B cell (primary cell): ENCODE data around the gene ADA. TPM values are rescaled to one million over a fixed set of nuclear protein-coding genes. Genes with fewer than 3 reads are reported as not detected.

Experiments used
- ATAC-seq: fragments of 200-7000 bp; cut with Tn5 transposase; one replicate; pipeline ENCODE4 v1.10.0; 2021; ENCODE audit warnings: low read depth, mild to moderate bottlenecking, moderate number of reproducible peaks, moderate library complexity
- CTCF ChIA-PET: fragments of 350-600 bp; sonication (Branson Sonifier 250); formaldehyde crosslinking; loops from one replicate; lab custom pipeline; 2021; ENCODE audit warnings: antibody characterized with exemption, inconsistent platforms; lab: Charles Lee
- POLR2A ChIA-PET: fragments of 350-600 bp; sonication (Branson Sonifier 250); formaldehyde crosslinking; loops from one replicate; lab custom pipeline; 2021; ENCODE audit warnings: antibody characterized with exemption; lab: Charles Lee
- DNase-seq: peaks from one replicate; pipeline ENCODE4 v3.0.0; 2013
- H2AFZ ChIP-seq: 2 replicates; pipeline ENCODE4 v1.6.1; 2012; ENCODE audit warnings: mild to moderate bottlenecking, low read depth, low read length; ENCODE audit not compliant: insufficient read depth, poor library complexity, severe bottlenecking
- H3K27ac ChIP-seq, 2 donors: 1 replicate in 1 of 2; 2 replicates in 1 of 2; pipeline ENCODE4 v1.5.1; 2012 to 2013; ENCODE audit warnings: low read length in 2 of 2, mild to moderate bottlenecking in 2 of 2, moderate library complexity in 1 of 2
- H3K27me3 ChIP-seq, 4 experiments: fragments of 200-600 bp in 1 of 4; sonication (generic) in 1 of 4; replicated peaks in 1 of 4; 1 replicate in 2 of 4; 2 replicates in 2 of 4; pipeline versions ENCODE4 v1.6.1 to v1.7.0; 2013 to 2016; ENCODE audit warnings: low read length in 3 of 4, mild to moderate bottlenecking in 2 of 4, mixed read lengths in 1 of 4, moderate library complexity in 1 of 4; ENCODE audit not compliant: insufficient read depth in 4 of 4, control insufficient read depth in 3 of 4; ENCODE audit errors: control extremely low read depth in 1 of 4
- H3K36me3 ChIP-seq, 2 experiments: replicated peaks in 1 of 2; 1 replicate in 1 of 2; 2 replicates in 1 of 2; pipeline versions ENCODE4 v1.6.1 to v1.7.1; 2013; ENCODE audit warnings: low read length in 1 of 2; ENCODE audit not compliant: insufficient read depth in 2 of 2, control insufficient read depth in 1 of 2; ENCODE audit errors: control extremely low read depth in 1 of 2, extremely low read depth in 1 of 2
- H3K4me1 ChIP-seq, 2 donors: fragments of 200-600 bp in 1 of 2; sonication (generic) in 1 of 2; 1 replicate in 1 of 2; 2 replicates in 1 of 2; pipeline versions ENCODE4 v1.5.1 to v1.6.1; 2013 to 2017; ENCODE audit warnings: low read length in 2 of 2; ENCODE audit not compliant: control insufficient read depth in 2 of 2, insufficient read depth in 2 of 2
- H3K4me2 ChIP-seq: replicated peaks from 2 replicates; pipeline ENCODE3; 2012; ENCODE audit warnings: mild to moderate bottlenecking, low read depth, low read length; ENCODE audit not compliant: poor library complexity, severe bottlenecking
- H3K4me3 ChIP-seq, 5 experiments: fragments of 200-600 bp in 1 of 5; sonication (generic) in 1 of 5; 1 replicate in 3 of 5; 2 replicates in 2 of 5; pipeline versions ENCODE4 v1.5.1 to v1.7.0; 2011 to 2016; ENCODE audit warnings: low read length in 4 of 5, mild to moderate bottlenecking in 4 of 5, low read depth in 2 of 5, control low read depth in 1 of 5, moderate library complexity in 1 of 5; ENCODE audit not compliant: insufficient read depth in 1 of 5; ENCODE audit errors: control extremely low read depth in 1 of 5, extremely low read depth in 1 of 5
- H3K79me2 ChIP-seq: fragments of 200-600 bp; sonication (generic); one replicate; pipeline ENCODE4 v1.6.0; 2016; ENCODE audit warnings: low read length; ENCODE audit not compliant: control insufficient read depth, insufficient read depth
- H3K9ac ChIP-seq: fragments of 200-600 bp; sonication (generic); 2 replicates; pipeline ENCODE4 v1.6.1; 2017; ENCODE audit warnings: mild to moderate bottlenecking, low read length, moderate library complexity
- H3K9me3 ChIP-seq, 3 donors: one replicate each; pipeline versions ENCODE4 v1.6.1 to v1.7.1; 2013; ENCODE audit warnings: low read length in 2 of 3; ENCODE audit not compliant: control insufficient read depth in 2 of 3, insufficient read depth in 1 of 3; ENCODE audit errors: control extremely low read depth in 1 of 3
- H4K20me1 ChIP-seq: 2 replicates; pipeline ENCODE4 v1.6.0; 2012; ENCODE audit warnings: mild to moderate bottlenecking, low read length; ENCODE audit not compliant: insufficient read depth, control insufficient read depth, poor library complexity, severe bottlenecking
- H3K27ac Mint-ChIP-seq: one replicate; pipeline ENCODE4 v1.8.0; 2021; ENCODE audit warnings: mixed read lengths
- H3K27me3 Mint-ChIP-seq: one replicate; pipeline ENCODE4 v1.8.0; 2021; ENCODE audit warnings: mixed read lengths
- H3K4me1 Mint-ChIP-seq: one replicate; pipeline ENCODE4 v1.8.0; 2021; ENCODE audit warnings: mixed read lengths
- H3K4me3 Mint-ChIP-seq: one replicate; pipeline ENCODE4 v1.8.0; 2021; ENCODE audit warnings: mixed read lengths
- H3K9me3 Mint-ChIP-seq: one replicate; pipeline ENCODE4 v1.8.0; 2022; ENCODE audit warnings: mixed read lengths; ENCODE audit not compliant: insufficient read depth
- CTCF ChIP-seq: fragments of 200-600 bp; IDR thresholded peaks from one replicate; pipeline ENCODE4 v1.8.0; 2022; ENCODE audit warnings: antibody characterized with exemption, mild to moderate bottlenecking
- EZH2 ChIP-seq: IDR thresholded peaks from 2 replicates; pipeline ENCODE4 v1.6.1; 2012; ENCODE audit warnings: borderline replicate concordance, low read depth, mild to moderate bottlenecking, moderate library complexity, low read length; ENCODE audit not compliant: insufficient read depth, poor library complexity, severe bottlenecking
- WGBS: methylation state at CpG from one replicate; pipeline ENCODE4 v1.1.5; 2013; ENCODE audit warnings: missing lambda C conversion rate; ENCODE audit not compliant: insufficient coverage; 5-methylcytosine and 5-hydroxymethylcytosine counted together
- intact Hi-C: fragments of 100-400 bp; cut with micrococcal nuclease; formaldehyde crosslinking; loops from one replicate; pipeline ENCODE4 v1.10.0; 2022
- polyA plus RNA-seq: library from polyadenylated mRNA; depleted of rRNA; stranded (reverse); fragments of >200 nt; gene quantifications from 2 replicates; pipeline ENCODE4 v1.2.3, GENCODE V29; 2012
- total RNA-seq, 2 donors: library from RNA; stranded (reverse); fragments of 120-200 nt in 1 of 2; gene quantifications; 1 replicate in 1 of 2; 2 replicates in 1 of 2; pipeline versions ENCODE4 v1.2.3 to v1.2.4, GENCODE V29; 2013 to 2022

The ADA gene
- total and polyA plus RNA-seq, 2 donors (not counting 1 experiment from before 2014, with no cell fraction given): 10.0 to 34.2 TPM

- no peak for TF ChIP-seq EZH2
- no peak for TF ChIP-seq CTCF
- peaks cover 0 to 20% of the 10 kb centered on the region in 2 experiments for H3K36me3 ChIP-seq
- no peaks in the 10 kb centered on the region for H3K9me3 ChIP-seq
- Mint-ChIP-seq H3K4me3 (peak overlapping the region; percentile 92), H3K9me3 (no peaks in the 10 kb centered on the region), H3K27ac (peak overlapping the region; percentile 91), H3K4me1 (peaks cover 93% of the 10 kb centered on the region), H3K27me3 (no peaks in the 10 kb centered on the region)
- peak overlapping the region; percentile 74 for H3K4me2 ChIP-seq
- WGBS: 25% methylated on average over 2 of the region's 3 CpGs
- ChIA-PET POLR2A (interaction anchor here (0.5 to 4.0 kb wide), 13 partner anchors 8 to 152 kb away, joined by 3 to 29 read pairs (median 6); partner anchors contain the start of genes ADA and SERINC3), CTCF (interaction anchor here (0.9 to 24.0 kb wide), 17 partner anchors 8 to 787 kb away, joined by 3 to 772 read pairs (median 4); partner anchors contain the start of gene FITM2)
- H2AFZ ChIP-seq: no peak overlapping the region
- intact Hi-C loops: loop anchor here (1.0 to 10.0 kb wide), 6 partner anchors 8 to 378 kb away; partner anchors contain the start of genes OSER1, STK4, TOMM34 and TTPAL
- peak overlapping the region in 4 of 5 experiments; percentile 35 to 94 (median 60) for H3K4me3 ChIP-seq
- H3K9ac ChIP-seq: peak overlapping the region; percentile 85
- no peaks in the 10 kb centered on the region for H4K20me1 ChIP-seq
- peak overlapping the region; percentile 85 to 89 for H3K27ac ChIP-seq
- peaks cover 83% of the 10 kb centered on the region for H3K79me2 ChIP-seq
- no peaks in the 10 kb centered on the region for H3K27me3 ChIP-seq
- peaks cover 82 to 94% of the 10 kb centered on the region in 2 donors for H3K4me1 ChIP-seq
- ATAC-seq (peak; percentile 80), DNase-seq (peak; percentile 97)
These were observed 65.1 kb downstream of the ADA start for GRCh38 chr20:44586289-44586911.
